H1 (cell line): ENCODE data around the gene MYO1A. TPM values are rescaled to one million over a fixed set of nuclear protein-coding genes. Genes with fewer than 3 reads are reported as not detected.

Experiments
- CTCF ChIA-PET: fragments of 300-600 bp; sonication (Branson Sonifier 250); formaldehyde crosslinking; loops from one replicate; lab custom pipeline; 2021; ENCODE audit not compliant: partially characterized antibody; lab: Charles Lee
- POLR2A ChIA-PET: fragments of 300-600 bp; sonication (Branson Sonifier 250); formaldehyde crosslinking; loops from one replicate; lab custom pipeline; 2021; ENCODE audit warnings: inconsistent platforms; ENCODE audit not compliant: partially characterized antibody; lab: Charles Lee
- DNase-seq, 2 experiments: peaks; one replicate each; pipeline versions ENCODE4 v3.0.0 to v3.0.0-alpha.2; 2010 to 2022; ENCODE audit warnings: low spot score in 2 of 2, low read depth in 1 of 2, mixed read lengths in 1 of 2
- FAIRE-seq: peaks from 2 replicates; lab custom pipeline; 2011; peaks lifted over from hg19 to GRCh38; lab: Jason Lieb, UNC
- H2AFZ ChIP-seq: 2 replicates; pipeline ENCODE4 v1.8.1; 2012; ENCODE audit warnings: low read length, inconsistent platforms
- H2AK5ac ChIP-seq: 2 replicates; pipeline ENCODE4 v1.6.1; 2013; ENCODE audit warnings: low read depth, low read length
- H2BK120ac ChIP-seq: replicated peaks from 2 replicates; pipeline ENCODE3; 2013; ENCODE audit warnings: low read depth, low read length, inconsistent platforms
- H2BK12ac ChIP-seq: 2 replicates; pipeline ENCODE4 v1.6.1; 2013; ENCODE audit warnings: low read depth, low read length
- H2BK15ac ChIP-seq: 2 replicates; pipeline ENCODE4 v1.6.1; 2013; ENCODE audit warnings: low read length
- H2BK20ac ChIP-seq: 2 replicates; pipeline ENCODE4 v1.6.1; 2013; ENCODE audit warnings: low read length
- H2BK5ac ChIP-seq: 2 replicates; pipeline ENCODE4 v1.6.1; 2013; ENCODE audit warnings: low read depth, low read length
- H3K14ac ChIP-seq: 2 replicates; pipeline ENCODE4 v1.6.1; 2013; ENCODE audit warnings: inconsistent platforms; ENCODE audit not compliant: insufficient read length
- H3K18ac ChIP-seq: 2 replicates; pipeline ENCODE4 v1.6.1; 2013; ENCODE audit warnings: low read length; ENCODE audit errors: extremely low read depth
- H3K23ac ChIP-seq: 2 replicates; pipeline ENCODE4 v1.6.1; 2013; ENCODE audit warnings: inconsistent platforms; ENCODE audit not compliant: insufficient read length
- H3K23me2 ChIP-seq: 2 replicates; pipeline ENCODE4 v1.6.1; 2013; ENCODE audit warnings: low read depth, low read length
- H3K27ac ChIP-seq: 2 replicates; pipeline ENCODE4 v1.6.1; 2011; ENCODE audit warnings: low read depth, low read length, inconsistent platforms
- H3K27me3 ChIP-seq, 4 experiments: replicated peaks in 1 of 4; 1 replicate in 1 of 4; 2 replicates in 3 of 4; pipeline versions ENCODE4 v1.6.1 to v1.8.1; 2011 to 2013; ENCODE audit warnings: low read length in 3 of 4, mild to moderate bottlenecking in 3 of 4, inconsistent platforms in 2 of 4, mixed read lengths in 2 of 4, moderate library complexity in 1 of 4; ENCODE audit not compliant: control insufficient read depth in 3 of 4, insufficient read depth in 3 of 4; ENCODE audit errors: extremely low read depth in 1 of 4
- H3K36me3 ChIP-seq, 4 experiments: 2 replicates each; pipeline versions ENCODE4 v1.6.1 to v1.8.1; 2011 to 2013; ENCODE audit warnings: mild to moderate bottlenecking in 4 of 4, low read length in 3 of 4, moderate library complexity in 2 of 4, control low read depth in 1 of 4, inconsistent platforms in 1 of 4; ENCODE audit not compliant: insufficient read depth in 4 of 4, control insufficient read depth in 2 of 4
- H3K4ac ChIP-seq: replicated peaks from 2 replicates; pipeline ENCODE3; 2013; ENCODE audit warnings: low read length, low read depth, mixed read lengths, inconsistent platforms; ENCODE audit not compliant: insufficient read length
- H3K4me1 ChIP-seq, 4 experiments: replicated peaks in 1 of 4; 1 replicate in 1 of 4; 2 replicates in 3 of 4; pipeline versions ENCODE4 v1.6.1 to v1.8.1; 2011 to 2013; ENCODE audit warnings: low read length in 3 of 4, inconsistent platforms in 2 of 4, mixed read lengths in 1 of 4; ENCODE audit not compliant: insufficient read depth in 4 of 4, control insufficient read depth in 3 of 4
- H3K4me2 ChIP-seq, 2 experiments: 2 replicates each; pipeline versions ENCODE4 v1.6.1 to v1.8.1; 2011 to 2013; ENCODE audit warnings: low read depth in 2 of 2, low read length in 2 of 2, control low read depth in 1 of 2, inconsistent platforms in 1 of 2, mild to moderate bottlenecking in 1 of 2; ENCODE audit not compliant: insufficient read depth in 1 of 2
- H3K4me3 ChIP-seq, 4 experiments: fragments of 200-600, 300-600 bp in 1 of 4; sonication (generic), shearing (Covaris generic), sonication (Bioruptor Twin) in 1 of 4; 2 replicates each; pipeline versions ENCODE4 v1.5.1 to v1.8.1; 2011 to 2016; ENCODE audit warnings: low read length in 4 of 4, low read depth in 3 of 4, control low read depth in 2 of 4, inconsistent platforms in 2 of 4, mild to moderate bottlenecking in 2 of 4, mixed read lengths in 1 of 4, moderate library complexity in 1 of 4; ENCODE audit not compliant: insufficient read depth in 2 of 4; ENCODE audit errors: extremely low read depth in 1 of 4
- H3K56ac ChIP-seq: replicated peaks from 2 replicates; pipeline ENCODE3; 2013; ENCODE audit warnings: low read depth, mild to moderate bottlenecking, mixed read lengths, low read length, inconsistent platforms; ENCODE audit not compliant: insufficient read length
- H3K79me1 ChIP-seq: 2 replicates; pipeline ENCODE4 v1.6.1; 2013; ENCODE audit warnings: low read depth, low read length, control low read depth
- H3K79me2 ChIP-seq, 2 experiments: 2 replicates each; pipeline versions ENCODE4 v1.6.1 to v1.8.1; 2012 to 2013; ENCODE audit warnings: low read length in 2 of 2, mild to moderate bottlenecking in 2 of 2, inconsistent platforms in 1 of 2; ENCODE audit not compliant: insufficient read depth in 2 of 2, control insufficient read depth in 1 of 2
- H3K9ac ChIP-seq, 4 experiments: replicated peaks in 1 of 4; 1 replicate in 1 of 4; 2 replicates in 3 of 4; pipeline versions ENCODE4 v1.6.1 to v1.8.1; 2011 to 2013; ENCODE audit warnings: low read depth in 3 of 4, low read length in 3 of 4, control low read depth in 2 of 4, mild to moderate bottlenecking in 2 of 4, moderate library complexity in 2 of 4, inconsistent platforms in 1 of 4; ENCODE audit errors: extremely low read depth in 1 of 4
- H3K9me3 ChIP-seq, 2 experiments: 2 replicates each; pipeline versions ENCODE4 v1.6.1 to v1.8.1; 2012 to 2013; ENCODE audit warnings: mild to moderate bottlenecking in 2 of 2, moderate library complexity in 2 of 2, control low read depth in 1 of 2, inconsistent platforms in 1 of 2, low read depth in 1 of 2, low read length in 1 of 2, mixed read lengths in 1 of 2; ENCODE audit not compliant: insufficient read depth in 2 of 2
- H4K20me1 ChIP-seq, 2 experiments: replicated peaks in 1 of 2; 2 replicates each; pipeline versions ENCODE3 to v1.8.1; 2011 to 2013; ENCODE audit warnings: inconsistent platforms in 2 of 2, low read length in 2 of 2, mild to moderate bottlenecking in 1 of 2; ENCODE audit not compliant: insufficient read depth in 2 of 2, control insufficient read depth in 1 of 2
- H4K5ac ChIP-seq: 2 replicates; pipeline ENCODE4 v1.6.1; 2013; ENCODE audit warnings: low read length, low read depth, mixed read lengths, inconsistent platforms; ENCODE audit not compliant: insufficient read length
- H4K8ac ChIP-seq: 2 replicates; pipeline ENCODE4 v1.8.0; 2013; ENCODE audit warnings: mild to moderate bottlenecking, moderate library complexity, low read length, inconsistent platforms; ENCODE audit not compliant: insufficient read depth; ENCODE audit errors: extremely low read depth
- H4K91ac ChIP-seq: replicated peaks from 2 replicates; pipeline ENCODE3; 2013; ENCODE audit warnings: low read length, mixed read lengths, inconsistent platforms; ENCODE audit not compliant: insufficient read length
- PHF8 ChIP-seq: fragments of 200-600 bp; sonication (generic); conservative IDR thresholded peaks from 2 replicates; pipeline ENCODE4 v1.7.1; 2012; ENCODE audit warnings: low read depth, mild to moderate bottlenecking, inconsistent platforms, low read length, moderate library complexity
- SP1 ChIP-seq: IDR thresholded peaks from 2 replicates; pipeline ENCODE4 v1.6.1; 2011; ENCODE audit warnings: low read depth, low read length
- WGBS, 2 experiments: shearing (Covaris generic) in 1 of 2; methylation state at CpG; one replicate each; pipeline versions ENCODE4 v1.1.6 to v1.1.7; 2013 to 2015; ENCODE audit warnings: low lambda C conversion rate in 2 of 2, mixed read lengths in 2 of 2, inconsistent platforms in 1 of 2, low coverage in 1 of 2, missing lambda C conversion rate in 1 of 2; ENCODE audit not compliant: insufficient replicate concordance in 2 of 2, insufficient coverage in 1 of 2, insufficient read length in 1 of 2; ENCODE audit errors: extremely low coverage in 1 of 2, missing lambda C conversion rate in 1 of 2; 5-methylcytosine and 5-hydroxymethylcytosine counted together
- polyA plus RNA-seq, 7 experiments: library from polyadenylated mRNA; depleted of rRNA in 3 of 7; stranded (reverse) in 5 of 7; unstranded in 2 of 7; fragments of >200 nt in 5 of 7; fragments of 200-250 nt in 2 of 7; gene quantifications; 1 replicate in 5 of 7; 2 replicates in 1 of 7; 4 replicates in 1 of 7; pipeline versions ENCODE4 v1.2.1 to v1.2.3, GENCODE V29; 2011 to 2013; ENCODE audit warnings: missing spikeins in 2 of 7, mixed read lengths in 2 of 7
- total RNA-seq: library from RNA; stranded (reverse); fragmentation: NEBNext Ultra II Directional; extraction: Animal tissue kit (Norgen Biotek cat#: 25700); gene quantifications from 2 replicates; pipeline ENCODE4 v1.2.1, GENCODE V29; 2021

MYO1A gene
- total and polyA plus RNA-seq, 2 of the 8 experiments (the other 6 are each of a cell fraction or from before 2014, with no cell fraction given), result 0.54 to 0.77 TPM

DNA sequence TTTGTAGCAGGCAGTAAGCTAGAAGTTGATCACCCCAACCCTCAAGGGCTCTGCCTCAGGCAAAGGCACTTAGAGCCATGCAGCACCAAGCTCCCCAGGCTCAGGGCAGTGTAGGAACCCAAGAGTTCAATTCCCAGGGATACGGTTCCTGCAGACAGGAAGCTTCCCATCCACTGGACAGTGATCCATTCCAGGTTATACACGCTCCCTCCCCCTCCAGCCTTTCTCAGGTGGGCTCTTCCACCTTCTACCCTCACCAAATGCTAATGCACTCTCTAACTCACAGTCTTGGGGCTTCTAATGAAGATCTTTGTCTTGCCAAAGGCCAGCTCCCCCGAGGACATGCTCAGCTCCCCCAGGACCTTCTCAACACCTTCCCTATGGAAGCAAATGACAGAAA, 12.7 kb downstream of the MYO1A start:
- no peak overlapping the region for H3K4me2 ChIP-seq

More for the DNA sequence above, 12.7 kb downstream of the MYO1A start:
- no peaks in the 10 kb centered on the region for H3K23me2 ChIP-seq
- no peak overlapping the region for H4K5ac ChIP-seq
- H2AFZ ChIP-seq, result no peak overlapping the region
- POLR2A ChIA-PET, result interaction anchor here (0.6 to 1.5 kb wide), 6 partner anchors 9 to 408 kb away, joined by 3 to 4 read pairs (median 3); partner anchors contain the start of gene LRP1
- DNase-seq, result no peak
- H3K9ac ChIP-seq, result no peak overlapping the region
- H2BK120ac ChIP-seq, result no peak overlapping the region
- H3K56ac ChIP-seq, result no peak overlapping the region
- TF ChIP-seq PHF8 (no peak), SP1 (peak; percentile 72)
- TF ChIP-seq, all 59 proteins: peak for 1
- Histone ChIP-seq H3K27ac (no peak overlapping the region), H2BK12ac (no peak overlapping the region), H3K79me2 (no peaks in the 10 kb centered on the region), H3K4me3 (no peak overlapping the region), H2BK15ac (no peak overlapping the region), H4K91ac (no peak overlapping the region), H3K23ac (no peak overlapping the region), H2BK5ac (no peak overlapping the region), H3K27me3 (no peaks in the 10 kb centered on the region; a peak in 1 of 7 replicates), H3K79me1 (no peaks in the 10 kb centered on the region), H4K20me1 (no peaks in the 10 kb centered on the region), H3K18ac (no peak overlapping the region), H2BK20ac (no peak overlapping the region), H4K8ac (no peak overlapping the region), H3K9me3 (no peaks in the 10 kb centered on the region), H3K14ac (no peak overlapping the region), H2AK5ac (no peak overlapping the region), H3K4me1 (no peaks in the 10 kb centered on the region), H3K36me3 (no peaks in the 10 kb centered on the region), H3K4ac (no peak overlapping the region)
- no peak for FAIRE-seq
- CTCF ChIA-PET, result interaction anchor here (0.7 to 2.3 kb wide), 14 partner anchors 9 to 415 kb away, joined by 3 to 9 read pairs (median 5); partner anchors contain the start of genes MYO1A and TAC3
- 66% methylated on average over 3 of the region's 3 CpGs; no CpG with 5 or more reads in 1 of the 2 experiments for WGBS, 2 experiments
